Activated CD4-positive, alpha-beta T cell treated with anti-CD3 and anti-CD28 coated beads for 1 hour (primary cell): ENCODE measurements around the gene RFK.

Experiments
- DNase-seq: peaks from one replicate; pipeline ENCODE4 v3.0.0-alpha.2; 2020

The RFK gene

DNA sequence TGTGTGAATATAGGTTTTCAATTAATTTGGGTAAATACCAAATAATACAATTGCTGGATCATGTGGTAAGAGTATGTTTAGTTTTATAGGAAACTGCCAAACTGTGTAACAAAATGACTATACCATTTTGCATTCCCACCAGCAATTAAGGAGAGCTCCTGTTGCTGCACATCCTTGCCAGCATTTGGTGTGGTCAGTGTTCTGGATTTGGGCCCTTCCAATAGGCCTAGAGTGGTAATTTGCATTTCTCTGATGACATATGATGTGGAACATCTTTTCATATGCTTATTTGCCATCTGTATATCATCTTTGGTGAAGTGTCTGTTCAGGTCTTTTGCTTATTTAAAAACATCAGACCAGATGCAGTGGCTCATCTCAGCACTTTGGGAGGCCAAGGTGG lies 11.6 kb upstream of the RFK start:
- DNase-seq, result no peak

- no peak for DNase-seq
Measured at GRCh38 chr9:76405340-76405739, 11.1 kb upstream of the RFK start.

DNA sequence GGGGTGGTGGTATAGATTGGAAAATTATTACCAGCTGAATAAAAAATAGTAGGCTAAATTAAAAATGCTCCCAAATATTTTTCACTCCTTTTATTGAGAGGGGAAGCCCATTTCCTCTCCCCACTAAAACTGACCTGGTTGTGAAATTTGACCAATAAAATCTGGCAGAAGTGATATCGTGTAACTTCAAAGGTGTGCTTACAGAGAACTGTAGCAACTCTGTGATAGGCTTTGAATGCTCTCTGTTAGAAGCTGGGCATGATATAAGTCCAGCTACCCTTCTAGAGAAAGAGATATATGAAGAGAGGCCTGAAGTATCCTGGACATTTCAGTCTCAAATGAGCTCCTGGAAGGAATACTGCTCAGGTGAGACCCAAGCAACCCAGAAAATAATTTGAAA lies 10.2 kb upstream of the RFK start:
- DNase-seq, result no peak

- DNase-seq, result no peak
Measured at GRCh38 chr9:76403352-76403751, 9.1 kb upstream of the RFK start.

- DNase-seq, result no peak
Measured at GRCh38 chr9:76401580-76402354, 7.5 kb upstream of the RFK start.

DNA sequence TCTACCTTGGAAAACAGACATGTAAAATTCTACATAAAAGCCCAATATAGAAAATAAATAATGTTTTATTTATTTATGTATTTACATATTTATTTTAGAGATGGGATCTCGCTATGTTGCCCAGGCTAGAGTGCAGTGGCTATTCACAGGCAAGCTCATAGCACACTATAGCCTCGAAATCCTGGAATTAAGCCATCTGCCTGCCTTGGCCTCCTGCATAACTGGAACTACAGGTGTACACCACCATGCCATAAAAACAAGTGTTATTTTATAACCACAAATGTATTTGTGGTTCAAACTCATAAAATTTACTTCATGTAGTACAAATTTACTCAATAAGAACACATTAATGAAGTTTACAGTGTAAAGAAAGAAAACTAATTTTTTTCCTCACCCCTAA lies 7.0 kb upstream of the RFK start:
- DNase-seq, result no peak

GRCh38 chr9:76400534-76401096 lies 6.4 kb upstream of the RFK start:
- DNase-seq, result no peak

DNA sequence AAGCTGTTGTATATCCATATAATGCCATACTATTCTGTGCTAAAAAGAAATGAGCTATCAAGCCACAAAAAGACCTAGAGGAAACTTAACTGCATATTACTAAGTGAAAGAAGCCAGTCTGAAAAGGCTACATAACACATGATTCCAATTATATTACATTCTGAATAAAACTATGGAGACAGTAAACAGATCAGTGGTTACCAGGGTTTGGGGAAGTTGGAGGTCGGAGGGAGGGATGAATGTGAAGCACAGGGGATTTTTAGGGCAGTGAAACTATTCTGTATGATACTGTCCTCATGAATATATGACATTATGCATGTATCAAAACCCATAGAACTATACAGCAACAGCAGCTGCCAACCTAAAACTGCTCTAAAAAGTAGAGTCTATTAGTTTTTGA lies 5.6 kb upstream of the RFK start:
- no peak for DNase-seq

- no peak for DNase-seq
Measured at GRCh38 chr9:76396597-76396996, 2.4 kb upstream of the RFK start.

DNA sequence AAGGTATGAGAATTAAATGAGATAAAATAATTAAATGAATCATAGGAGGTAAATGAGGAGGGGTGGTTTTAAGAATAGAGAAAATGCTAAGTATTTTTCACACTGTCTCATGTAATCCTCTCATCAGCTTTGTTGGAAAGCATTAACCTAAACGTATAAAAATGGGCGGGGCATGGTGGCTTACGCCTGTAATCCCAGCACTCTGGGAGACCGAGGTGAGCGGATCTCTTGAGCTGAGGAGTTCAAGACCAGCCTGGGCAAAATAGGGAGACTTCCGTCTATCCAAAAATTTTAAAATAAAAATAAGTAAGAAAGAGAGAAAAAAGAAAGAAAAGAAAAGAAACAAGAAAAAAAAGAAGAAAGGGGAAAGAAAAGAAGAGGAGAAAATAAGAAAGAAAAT lies 1.9 kb upstream of the RFK start:
- no peak for DNase-seq

DNA sequence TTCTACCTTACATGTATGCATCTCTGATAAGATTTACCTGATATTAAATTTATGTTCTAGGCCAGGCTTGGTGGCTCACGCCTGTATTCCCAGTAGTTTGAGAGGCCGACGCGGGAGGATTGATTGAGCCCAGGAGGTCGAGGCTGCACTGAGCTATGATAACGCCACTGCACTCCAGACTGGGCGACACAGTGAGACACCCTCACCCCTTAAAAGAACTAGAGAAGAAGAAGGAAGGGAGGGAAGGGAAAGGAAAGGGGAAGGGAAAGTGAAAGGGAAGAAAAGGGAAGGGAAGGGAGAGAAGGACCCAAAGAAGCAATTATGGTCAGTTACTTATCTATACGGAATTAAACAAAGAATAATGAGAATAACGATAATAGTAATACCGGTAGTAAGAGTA lies 1.2 kb upstream of the RFK start:
- no peak for DNase-seq

- DNase-seq, result peak; percentile 32
Measured at GRCh38 chr9:76394960-76395252, 680 bp upstream of the RFK start.

GRCh38 chr9:76390656-76391055 lies 3.6 kb downstream of the RFK start:
- no peak for DNase-seq

DNA sequence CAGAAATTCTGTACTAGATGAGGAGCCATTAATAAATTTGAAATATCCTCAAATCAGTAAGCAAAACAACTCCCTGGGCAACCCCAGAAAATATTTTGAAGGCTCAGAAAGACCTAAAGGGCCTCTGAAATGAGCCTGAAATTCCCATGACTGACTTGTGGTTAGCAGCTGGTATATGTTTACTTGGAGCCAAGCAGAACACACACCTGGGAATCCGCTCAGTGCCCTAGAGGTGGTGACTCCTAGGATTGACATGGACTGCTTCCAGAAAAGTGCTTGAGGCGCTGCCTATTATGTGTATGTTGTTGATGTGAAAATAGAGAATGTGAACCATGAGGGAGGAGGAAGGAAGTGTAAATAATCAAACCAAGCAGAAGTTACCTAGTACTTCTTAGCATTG lies 14.7 kb downstream of the RFK start:
- no peak for DNase-seq

DNA sequence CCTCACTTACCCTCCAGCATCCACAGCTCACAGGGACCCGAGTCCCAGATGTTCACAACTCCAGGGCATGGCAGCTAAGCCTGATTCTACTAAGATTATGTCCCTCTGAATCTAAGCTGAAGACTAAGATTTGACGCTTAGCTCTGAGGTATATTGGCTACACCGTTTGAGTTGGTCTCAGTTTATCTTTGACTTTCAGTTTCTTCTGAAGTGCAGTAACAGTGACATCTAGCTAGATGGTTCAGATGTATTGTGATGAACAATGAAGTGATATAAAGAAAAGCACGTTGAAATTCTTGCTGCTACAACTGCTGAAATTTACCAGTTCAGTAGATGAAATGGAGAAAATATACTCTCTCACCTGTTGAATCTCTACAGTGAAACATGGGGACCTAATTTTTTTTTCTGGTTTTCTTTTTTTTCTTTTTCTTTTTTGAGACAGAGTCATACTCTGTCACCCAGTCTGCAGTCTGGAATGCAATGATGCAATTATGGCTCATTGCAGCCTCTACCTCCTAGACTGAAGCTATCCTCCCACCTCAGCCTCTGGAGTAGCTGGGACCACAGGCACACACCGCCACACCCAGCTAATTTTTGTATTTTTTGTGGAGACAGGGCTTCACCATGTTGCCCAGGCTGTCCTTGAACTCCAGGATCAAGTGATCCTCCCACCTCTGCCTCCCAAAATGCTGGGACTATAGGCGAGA lies 15.7 kb downstream of the RFK start:
- DNase-seq, result no peak

GRCh38 chr9:76377791-76378190 lies 16.4 kb downstream of the RFK start:
- DNase-seq, result no peak

DNA sequence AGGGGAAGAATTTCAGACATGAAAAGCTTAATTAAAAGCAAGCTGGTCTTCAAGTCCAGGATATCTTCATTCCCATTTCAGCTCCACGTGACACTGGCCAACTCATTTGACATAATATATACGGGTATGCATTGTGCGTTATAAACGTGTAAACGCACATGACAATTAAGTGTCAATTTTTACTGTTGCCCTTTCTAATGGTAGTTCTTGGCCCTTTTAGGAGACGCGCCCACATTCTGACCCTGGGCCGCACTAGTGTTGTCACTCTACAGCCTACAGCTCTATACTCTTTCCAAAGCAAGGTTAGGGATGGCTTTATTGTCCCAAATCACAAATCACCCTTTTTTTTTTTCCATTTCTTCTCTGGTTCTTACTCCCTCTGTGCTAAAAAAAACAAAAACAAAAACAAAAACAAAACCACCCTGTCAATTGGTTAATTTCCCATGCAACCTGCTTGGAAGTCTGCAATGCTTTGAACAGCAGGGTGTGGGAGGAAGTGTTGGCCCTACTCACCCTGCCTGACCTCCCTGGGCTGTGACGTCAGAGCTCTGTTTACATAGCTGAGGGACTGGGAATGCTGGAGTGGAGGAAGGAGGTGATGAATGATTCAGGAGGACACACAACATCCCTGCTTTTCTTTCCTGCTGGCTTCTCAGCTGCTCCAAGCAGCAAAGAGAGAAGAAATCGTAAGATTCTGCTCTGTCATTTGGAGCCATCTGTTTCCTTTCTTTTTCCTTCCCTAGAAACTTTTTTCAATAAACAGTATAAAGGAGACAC lies 19.3 kb downstream of the RFK start:
- no peak for DNase-seq

- DNase-seq, result no peak
Measured at GRCh38 chr9:76373784-76374474, 20.3 kb downstream of the RFK start.

GRCh38 chr9:76373173-76373783 lies 20.9 kb downstream of the RFK start:
- no peak for DNase-seq

- no peak for DNase-seq
Measured at GRCh38 chr9:76372336-76372735, 21.9 kb downstream of the RFK start.

- no peak for DNase-seq
Measured at GRCh38 chr9:76371901-76372300, 22.3 kb downstream of the RFK start.

DNA sequence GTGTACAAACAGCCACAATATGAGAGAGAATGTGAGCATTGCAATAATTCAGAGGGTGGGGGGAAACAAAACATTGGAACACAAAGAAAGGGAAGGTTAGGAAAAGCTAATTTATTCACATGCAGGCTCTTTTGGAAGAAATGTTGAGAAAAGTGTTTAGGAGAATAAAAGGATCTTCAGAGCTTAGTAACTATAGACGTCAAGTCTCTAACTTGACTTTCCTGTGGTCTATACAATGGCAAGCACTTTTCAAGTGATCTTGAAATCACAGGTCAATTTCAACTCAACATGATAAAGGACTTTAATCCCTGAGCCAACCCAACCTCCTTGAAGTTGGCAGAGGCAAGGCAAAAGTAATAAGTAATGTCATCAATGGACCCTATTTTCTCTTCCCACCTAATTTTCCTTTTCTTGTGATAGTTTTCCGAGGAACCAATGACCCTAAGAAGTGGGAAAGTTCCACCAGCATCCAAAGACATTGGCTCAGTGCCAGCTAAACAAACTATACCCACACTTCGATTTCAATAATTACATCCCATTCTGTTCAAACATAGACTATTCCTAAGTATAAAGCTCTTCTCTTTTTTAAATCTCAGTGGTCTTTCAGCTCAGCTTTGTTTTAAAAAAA lies 23.7 kb downstream of the RFK start:
- no peak for DNase-seq
